GM06990 (cell line): ENCODE measurements around the gene MCM8.
A peak's percentile ranks its signal among the peaks of the same experiment; 100 is the strongest.

ENCODE experiments used
- DNase-seq: peaks from one replicate; pipeline ENCODE4 v3.0.0-alpha.2; 2011; ENCODE audit not compliant: insufficient read length; ENCODE audit errors: extremely low read depth
- H3K27me3 ChIP-seq: replicated peaks from 2 replicates; pipeline ENCODE4 v1.6.0; 2011; ENCODE audit warnings: low read length; ENCODE audit not compliant: control insufficient read depth, insufficient read depth
- H3K36me3 ChIP-seq: 2 replicates; pipeline ENCODE4 v1.5.1; 2011; ENCODE audit warnings: low read length; ENCODE audit not compliant: control insufficient read depth, insufficient read depth
- H3K4me3 ChIP-seq: replicated peaks from 2 replicates; pipeline ENCODE4 v1.5.1; 2011; ENCODE audit warnings: low read depth, mild to moderate bottlenecking, control low read depth, low read length
- TF ChIP-seq, protein P1 (sequence below): IDR thresholded peaks from 2 replicates; pipeline ENCODE4 v1.5.1; 2011; ENCODE audit warnings: low read length, control low read depth, mild to moderate bottlenecking, inconsistent platforms; ENCODE audit not compliant: insufficient read depth, poor library complexity, severe bottlenecking

Gene MCM8

GRCh38 chr20:5991623-5992441, 41.4 kb downstream of the MCM8 start:
- no peaks in the 10 kb centered on the region for H3K27me3 ChIP-seq
- no peak overlapping the region for H3K4me3 ChIP-seq
- DNase-seq: no peak
- peaks cover 6% of the 10 kb centered on the region for H3K36me3 ChIP-seq
- TF ChIP-seq, protein P1, sequence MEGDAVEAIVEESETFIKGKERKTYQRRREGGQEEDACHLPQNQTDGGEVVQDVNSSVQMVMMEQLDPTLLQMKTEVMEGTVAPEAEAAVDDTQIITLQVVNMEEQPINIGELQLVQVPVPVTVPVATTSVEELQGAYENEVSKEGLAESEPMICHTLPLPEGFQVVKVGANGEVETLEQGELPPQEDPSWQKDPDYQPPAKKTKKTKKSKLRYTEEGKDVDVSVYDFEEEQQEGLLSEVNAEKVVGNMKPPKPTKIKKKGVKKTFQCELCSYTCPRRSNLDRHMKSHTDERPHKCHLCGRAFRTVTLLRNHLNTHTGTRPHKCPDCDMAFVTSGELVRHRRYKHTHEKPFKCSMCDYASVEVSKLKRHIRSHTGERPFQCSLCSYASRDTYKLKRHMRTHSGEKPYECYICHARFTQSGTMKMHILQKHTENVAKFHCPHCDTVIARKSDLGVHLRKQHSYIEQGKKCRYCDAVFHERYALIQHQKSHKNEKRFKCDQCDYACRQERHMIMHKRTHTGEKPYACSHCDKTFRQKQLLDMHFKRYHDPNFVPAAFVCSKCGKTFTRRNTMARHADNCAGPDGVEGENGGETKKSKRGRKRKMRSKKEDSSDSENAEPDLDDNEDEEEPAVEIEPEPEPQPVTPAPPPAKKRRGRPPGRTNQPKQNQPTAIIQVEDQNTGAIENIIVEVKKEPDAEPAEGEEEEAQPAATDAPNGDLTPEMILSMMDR: no peak

- TF ChIP-seq, protein P1: no peak
- H3K4me3 ChIP-seq: no peak overlapping the region
- H3K36me3 ChIP-seq: peaks cover 11% of the 10 kb centered on the region
- H3K27me3 ChIP-seq: no peaks in the 10 kb centered on the region
- peak; percentile 44 for DNase-seq
Observed at GRCh38 chr20:5996765-5997164, 46.3 kb downstream of the MCM8 start.

GRCh38 chr20:5999783-6000182, 49.3 kb downstream of the MCM8 start:
- no peak for DNase-seq
- Histone ChIP-seq H3K27me3 (no peaks in the 10 kb centered on the region), H3K4me3 (no peak overlapping the region), H3K36me3 (peaks cover 11% of the 10 kb centered on the region)
- TF ChIP-seq, protein P1: no peak

DNA sequence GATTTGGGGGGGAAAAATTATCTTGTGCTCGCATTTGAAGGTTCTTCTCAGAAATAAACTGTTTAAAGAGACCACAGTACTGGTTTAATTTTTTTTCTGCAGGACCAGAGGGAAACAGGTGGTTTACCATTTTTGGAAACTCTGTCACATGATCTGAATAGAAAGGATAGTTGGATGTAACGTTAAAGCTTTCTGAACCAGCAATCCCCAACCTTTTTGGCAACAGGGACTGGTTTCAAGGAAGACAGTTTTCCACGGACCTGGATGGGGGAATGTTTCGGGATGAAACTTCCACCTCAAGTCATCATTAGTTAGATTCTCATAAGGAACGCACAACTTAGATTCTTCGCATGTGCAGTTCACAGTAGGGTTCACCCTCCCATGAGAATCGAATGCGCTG, 50.4 kb downstream of the MCM8 start:
- no peaks in the 10 kb centered on the region for H3K27me3 ChIP-seq
- peaks cover 6% of the 10 kb centered on the region for H3K36me3 ChIP-seq
- H3K4me3 ChIP-seq: no peak overlapping the region
- DNase-seq: no peak
- TF ChIP-seq, protein P1: no peak

DNA sequence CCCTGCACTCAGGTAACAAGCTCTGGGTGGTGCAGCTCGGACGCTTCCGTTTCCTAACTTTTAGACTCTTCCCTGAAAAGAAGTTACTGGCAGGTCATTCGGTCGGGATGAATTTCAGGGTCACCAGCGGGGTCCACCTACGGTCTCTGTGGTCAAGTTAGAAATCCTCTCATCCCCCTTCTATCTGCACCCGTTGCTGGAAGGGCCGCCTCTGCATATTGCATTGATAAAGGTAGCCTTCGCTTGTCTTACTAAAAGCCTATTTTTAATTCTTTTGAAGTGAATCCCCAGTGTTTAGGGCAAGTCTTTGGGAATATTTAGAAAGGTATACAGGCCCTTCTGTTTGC, 56.1 kb downstream of the MCM8 start:
- Histone ChIP-seq H3K4me3 (peak overlapping the region; percentile 72), H3K27me3 (no peaks in the 10 kb centered on the region), H3K36me3 (peaks cover 5% of the 10 kb centered on the region)
- DNase-seq: no peak
- TF ChIP-seq, protein P1: no peak
